Measurements from ENCODE around the gene AP3S1.

- TF ChIP-seq ZNF274 (IDR thresholded peaks at IDR 0.05; ENCODE audit: low read depth, low read length) (no peak), YY1 (IDR thresholded peaks at IDR 0.05; ENCODE audit: insufficient read depth, insufficient read length) (no peak), SUZ12 (IDR thresholded peaks at IDR 0.05; ENCODE audit: extremely low read depth, insufficient read depth, insufficient read length) (no peak)
These were observed 862 bp upstream of the AP3S1 start for GRCh38 chr5:115840873-115841272.
